Hematopoietic multipotent progenitor cell treated with erythropoietin and hydrocortisone succinate and interleukin-3 and kit ligand, for 8 days (in vitro differentiated cells): Measurements from ENCODE around the gene RAB29.

Experiments used
- DNase-seq: peaks from one replicate; pipeline ENCODE4 v3.0.0-alpha.2; 2015

Gene RAB29

DNA sequence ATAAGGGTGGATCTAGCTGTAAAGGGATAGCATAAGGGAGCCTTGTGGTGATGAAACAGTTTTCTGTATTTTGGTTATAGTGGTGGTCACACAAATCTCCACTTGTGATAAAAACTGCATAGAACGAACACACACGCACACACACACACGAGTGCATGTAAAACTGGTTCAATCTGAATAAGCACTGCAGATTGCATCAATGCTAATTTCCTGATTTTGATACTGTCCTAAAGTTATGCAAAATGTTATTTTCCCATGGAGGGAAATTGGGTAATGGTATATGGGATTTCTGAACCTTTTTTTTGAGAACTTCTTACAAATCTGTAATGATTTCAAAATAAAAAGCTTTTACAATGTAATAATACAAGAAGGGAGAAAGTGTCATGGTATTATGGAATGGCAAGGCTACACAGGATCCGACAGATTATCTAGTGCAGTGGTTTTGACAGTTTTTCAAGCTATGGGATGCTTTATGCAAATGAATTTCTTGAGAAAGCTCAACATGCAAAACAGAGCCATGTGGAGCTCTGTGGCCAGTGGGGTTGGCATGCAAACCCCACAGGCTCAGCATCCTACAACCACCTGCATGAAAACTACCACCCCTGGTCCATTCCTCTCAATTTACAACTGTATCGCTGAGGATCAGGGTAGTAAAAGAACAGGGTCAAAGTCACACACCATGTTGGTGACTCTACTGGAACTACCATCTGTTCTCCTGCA lies 18.9 kb upstream of the RAB29 start:
- DNase-seq, result no peak

- no peak for DNase-seq
These were observed 17.8 kb upstream of the RAB29 start for GRCh38 chr1:205792961-205793673.

DNA sequence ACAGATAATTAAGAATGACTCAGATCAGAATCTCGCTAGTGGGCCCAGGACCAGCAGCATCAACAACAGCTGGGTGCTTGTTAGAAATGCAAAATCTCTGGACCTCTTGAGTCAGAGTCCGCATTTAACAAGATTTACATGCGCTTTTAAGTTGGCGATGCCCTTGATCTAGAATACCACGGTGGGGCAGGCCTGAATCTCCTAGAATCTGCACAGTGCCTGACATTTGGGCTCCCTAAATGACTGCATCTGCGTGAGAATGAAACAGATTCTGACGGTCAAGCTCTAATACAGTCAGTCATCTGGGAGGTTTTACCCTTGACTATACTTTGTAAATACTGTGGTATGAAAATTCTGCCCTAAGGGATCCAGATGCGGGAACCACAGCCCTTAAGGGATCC lies 17.2 kb upstream of the RAB29 start:
- no peak for DNase-seq

GRCh38 chr1:205791568-205792180 lies 16.4 kb upstream of the RAB29 start:
- DNase-seq, result peak; percentile 71

GRCh38 chr1:205787287-205787916 lies 12.1 kb upstream of the RAB29 start:
- no peak for DNase-seq

GRCh38 chr1:205786601-205787000 lies 11.3 kb upstream of the RAB29 start:
- DNase-seq, result no peak

- no peak for DNase-seq
These were observed 10.2 kb upstream of the RAB29 start for GRCh38 chr1:205785446-205785845.

GRCh38 chr1:205783904-205784303 lies 8.6 kb upstream of the RAB29 start:
- DNase-seq, result no peak

- DNase-seq, result no peak
These were observed 8.1 kb upstream of the RAB29 start for GRCh38 chr1:205783433-205783795.

DNA sequence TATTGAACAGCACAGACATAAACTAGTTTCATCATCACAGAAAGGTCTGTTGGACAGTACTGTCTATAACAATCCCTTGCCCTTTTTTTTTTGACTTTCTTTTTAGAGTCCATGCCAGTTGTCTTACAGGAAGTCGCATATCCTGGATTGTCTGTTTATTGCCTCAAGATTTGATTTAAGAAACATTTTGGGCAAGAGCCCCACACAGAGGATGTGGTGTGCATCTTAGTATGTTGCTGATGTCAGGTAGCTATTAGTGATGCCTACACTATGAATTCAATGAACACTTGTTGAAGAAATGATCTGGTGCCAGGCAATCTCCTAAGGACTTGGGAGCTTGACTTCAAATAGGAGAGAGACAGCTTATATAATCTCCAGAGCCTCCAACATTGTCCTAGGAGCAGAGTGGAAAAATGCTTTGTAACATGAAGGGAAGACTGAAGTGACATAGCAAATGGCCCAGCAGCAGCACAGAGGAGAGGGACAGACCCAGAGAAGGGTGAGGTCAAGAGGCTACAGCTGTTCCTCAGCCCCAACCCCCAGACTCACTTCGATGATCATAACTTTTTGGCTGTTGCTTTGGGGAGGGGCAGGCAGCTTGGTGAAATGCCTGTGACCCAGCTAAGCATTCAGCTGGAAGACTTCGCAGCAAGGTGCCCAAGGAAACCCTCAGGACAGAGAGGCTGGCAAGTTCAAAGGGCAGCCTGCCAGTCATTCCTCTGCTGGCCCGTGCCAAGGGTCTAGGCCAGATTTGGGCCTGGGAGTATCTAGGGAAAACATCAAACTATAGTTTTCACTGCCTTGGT lies 7.5 kb upstream of the RAB29 start:
- no peak for DNase-seq

- DNase-seq, result no peak
These were observed 5.1 kb upstream of the RAB29 start for GRCh38 chr1:205780335-205780734.

- DNase-seq, result no peak
These were observed 2.7 kb upstream of the RAB29 start for GRCh38 chr1:205777994-205778393.

- DNase-seq, result no peak
These were observed 405 bp upstream of the RAB29 start for GRCh38 chr1:205775717-205776056.

- DNase-seq, result no peak
These were observed 876 bp downstream of the RAB29 start for GRCh38 chr1:205774198-205775014.

GRCh38 chr1:205772607-205773032 lies 2.7 kb downstream of the RAB29 start:
- DNase-seq, result no peak

GRCh38 chr1:205770618-205771017 lies 4.7 kb downstream of the RAB29 start:
- DNase-seq, result no peak

GRCh38 chr1:205769641-205770365 lies 5.5 kb downstream of the RAB29 start:
- DNase-seq, result no peak

DNA sequence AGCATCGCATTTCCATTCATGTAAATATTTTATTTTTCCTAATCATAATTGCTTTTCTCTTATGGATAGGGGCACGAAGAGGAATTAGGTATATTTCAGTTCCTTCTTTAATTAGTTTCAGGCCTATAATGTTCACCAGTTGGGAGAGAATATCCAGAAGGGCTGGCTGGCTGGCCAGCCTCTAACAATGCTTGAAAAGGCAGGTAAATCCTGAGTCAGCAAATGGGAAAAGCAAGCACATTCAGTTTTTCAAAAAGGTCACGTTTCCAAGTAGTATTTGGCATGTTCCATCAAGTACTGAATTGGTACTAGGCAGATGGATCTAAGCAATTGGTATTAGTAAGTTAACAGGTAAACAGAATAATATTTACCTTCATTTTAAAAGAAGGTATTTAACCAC lies 8.0 kb downstream of the RAB29 start:
- no peak for DNase-seq

DNA sequence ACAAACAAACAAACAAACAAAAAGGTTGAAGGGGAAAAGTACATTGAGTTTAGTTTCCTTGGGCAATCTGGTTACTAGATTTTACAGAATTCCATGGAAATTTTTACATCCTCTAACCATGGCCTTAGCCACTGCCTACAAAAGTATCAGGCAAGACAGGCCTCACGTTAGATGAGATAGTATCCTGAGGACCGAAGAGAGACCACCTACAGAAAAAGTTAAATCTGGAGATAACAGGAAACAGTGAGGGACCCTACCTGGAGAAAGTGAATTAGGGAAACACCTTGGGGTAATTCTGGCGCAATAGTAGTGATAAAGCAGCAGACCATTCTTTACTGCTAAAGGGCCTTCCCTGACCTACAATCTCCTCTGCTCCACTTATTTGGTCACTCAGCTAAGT lies 8.7 kb downstream of the RAB29 start:
- DNase-seq, result no peak

DNA sequence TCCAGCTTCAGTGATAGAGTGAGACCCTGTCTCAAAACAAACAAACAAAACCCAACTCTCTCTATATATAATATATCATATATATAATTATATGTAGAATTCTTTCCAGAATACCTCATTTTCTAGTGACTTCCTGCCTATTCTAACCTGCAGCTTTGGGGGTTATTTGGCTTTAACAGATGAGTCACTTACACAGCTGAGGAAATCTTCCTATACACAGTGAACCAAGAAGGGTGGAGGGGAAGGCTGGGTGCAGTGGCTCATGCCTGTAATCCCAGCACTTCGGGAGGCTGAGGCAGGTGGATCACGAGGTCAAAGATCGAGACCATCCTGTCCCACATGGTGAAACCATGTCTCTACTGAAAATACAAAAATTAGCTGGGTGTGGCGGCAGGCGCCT lies 9.2 kb downstream of the RAB29 start:
- DNase-seq, result no peak

DNA sequence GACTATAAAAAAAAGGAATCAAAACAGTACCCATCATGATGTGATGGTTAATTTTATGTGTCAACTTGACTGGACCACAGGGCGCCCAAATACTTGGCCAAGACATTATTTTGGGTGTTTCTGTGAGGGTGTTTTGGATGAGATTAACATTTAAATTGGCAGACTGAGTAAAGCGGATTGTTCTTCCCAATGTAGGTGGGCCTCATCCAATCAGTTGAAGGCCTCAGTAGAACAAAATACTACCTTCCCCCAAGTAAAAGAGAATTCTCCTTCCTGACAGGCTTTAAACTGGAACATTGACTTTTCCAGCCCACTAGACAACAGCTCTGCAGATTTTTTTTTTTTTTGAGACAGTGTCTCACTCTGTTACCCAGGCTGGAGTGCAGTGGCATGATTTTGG lies 10.7 kb downstream of the RAB29 start:
- DNase-seq, result no peak
